Cardiac muscle cell (in vitro differentiated cells and primary cell): ENCODE measurements around the gene C7. TPM values are rescaled to one million over a fixed set of nuclear protein-coding genes. Genes with fewer than 3 reads are reported as not detected.

ENCODE experiments used
- DNase-seq, 2 donors: peaks; one replicate each; pipeline versions ENCODE4 v3.0.0 to v3.0.0-alpha.2; 2010 to 2017; ENCODE audit warnings: low read depth in 1 of 2, low spot score in 1 of 2
- H3K27ac ChIP-seq: fragments of 200-600 bp; sonication (generic); 2 replicates; pipeline ENCODE4 v1.5.1; 2016
- H3K27me3 ChIP-seq: fragments of 200-600 bp; sonication (generic); 2 replicates; pipeline ENCODE4 v1.6.0; 2016; ENCODE audit warnings: control low read depth
- H3K36me3 ChIP-seq: fragments of 200-600 bp; sonication (generic); 2 replicates; pipeline ENCODE4 v1.5.1; 2016; ENCODE audit warnings: control low read depth
- H3K4me1 ChIP-seq: fragments of 200-600 bp; sonication (generic); 2 replicates; pipeline ENCODE4 v1.8.1; 2017; ENCODE audit warnings: low read depth, mild to moderate bottlenecking, mixed run types
- H3K4me3 ChIP-seq: fragments of 200-600 bp; sonication (generic); 2 replicates; pipeline ENCODE4 v1.5.1; 2016; ENCODE audit warnings: mild to moderate bottlenecking
- H3K9me3 ChIP-seq: fragments of 200-600 bp; sonication (generic); 2 replicates; pipeline ENCODE4 v1.5.1; 2017; ENCODE audit warnings: low read depth, mild to moderate bottlenecking, control low read depth
- CTCF ChIP-seq: IDR thresholded peaks from 2 replicates; pipeline ENCODE4 v1.5.1; 2012; ENCODE audit warnings: low read depth, mild to moderate bottlenecking, low read length
- polyA plus RNA-seq: library from polyadenylated mRNA; unstranded; fragments of >200 nt; fragmentation: Nextera tagmentation; extraction: Ambion mirVana; gene quantifications from 2 replicates; pipeline ENCODE4 v1.2.1, GENCODE V29; 2016
- total RNA-seq: library from RNA; depleted of rRNA; stranded (reverse); fragments of >200 nt; gene quantifications from 2 replicates; pipeline ENCODE4 v1.2.3, GENCODE V29; 2016

C7 gene
- total and polyA plus RNA-seq, 2 experiments from 2014 or later, result 64.0 to 153 TPM

GRCh38 chr5:40976836-40977235, 67.5 kb downstream of the C7 start:
- no peak for TF ChIP-seq CTCF
- peak in 1 of 2 donors; percentile 17 for DNase-seq
- H3K9me3 ChIP-seq, result no peaks in the 10 kb centered on the region
- no peak overlapping the region for H3K4me3 ChIP-seq
- H3K36me3 ChIP-seq, result no peaks in the 10 kb centered on the region
- peaks cover 12% of the 10 kb centered on the region for H3K4me1 ChIP-seq
- no peaks in the 10 kb centered on the region for H3K27me3 ChIP-seq
- H3K27ac ChIP-seq, result peak overlapping the region; percentile 7

GRCh38 chr5:40981420-40981819, 72.1 kb downstream of the C7 start:
- DNase-seq, result no peak
- no peaks in the 10 kb centered on the region for H3K9me3 ChIP-seq
- H3K4me1 ChIP-seq, result peaks cover 6% of the 10 kb centered on the region
- H3K36me3 ChIP-seq, result no peaks in the 10 kb centered on the region
- TF ChIP-seq CTCF, result no peak
- no peak overlapping the region for H3K27ac ChIP-seq
- H3K4me3 ChIP-seq, result no peak overlapping the region
- H3K27me3 ChIP-seq, result no peaks in the 10 kb centered on the region

GRCh38 chr5:40983781-40984180, 74.5 kb downstream of the C7 start:
- TF ChIP-seq CTCF, result no peak
- no peaks in the 10 kb centered on the region for H3K4me1 ChIP-seq
- no peaks in the 10 kb centered on the region for H3K27me3 ChIP-seq
- H3K27ac ChIP-seq, result no peak overlapping the region
- no peak for DNase-seq
- no peak overlapping the region for H3K4me3 ChIP-seq
- no peaks in the 10 kb centered on the region for H3K9me3 ChIP-seq
- no peaks in the 10 kb centered on the region for H3K36me3 ChIP-seq

- Histone ChIP-seq H3K4me3 (no peak overlapping the region), H3K27ac (no peak overlapping the region), H3K9me3 (no peaks in the 10 kb centered on the region), H3K4me1 (no peaks in the 10 kb centered on the region), H3K36me3 (no peaks in the 10 kb centered on the region), H3K27me3 (no peaks in the 10 kb centered on the region)
- no peak for TF ChIP-seq CTCF
- peak in 1 of 2 donors; percentile 69 for DNase-seq
These were observed 75.6 kb downstream of the C7 start for GRCh38 chr5:40984884-40985283.

- Histone ChIP-seq H3K27ac (no peak overlapping the region), H3K4me1 (no peaks in the 10 kb centered on the region), H3K4me3 (no peak overlapping the region), H3K36me3 (no peaks in the 10 kb centered on the region), H3K9me3 (no peaks in the 10 kb centered on the region), H3K27me3 (no peaks in the 10 kb centered on the region)
- TF ChIP-seq CTCF, result no peak
- DNase-seq, result no peak
These were observed 76.2 kb downstream of the C7 start for GRCh38 chr5:40985501-40985900.

GRCh38 chr5:40986666-40987065, 77.4 kb downstream of the C7 start:
- Histone ChIP-seq H3K4me1 (peaks cover 12% of the 10 kb centered on the region), H3K27me3 (no peaks in the 10 kb centered on the region), H3K9me3 (no peaks in the 10 kb centered on the region), H3K27ac (no peak overlapping the region), H3K4me3 (no peak overlapping the region), H3K36me3 (no peaks in the 10 kb centered on the region)
- no peak for TF ChIP-seq CTCF
- DNase-seq, result peak in 1 of 2 donors; percentile 55
